ENCODE measurements around the gene CAST. TPM values are rescaled to one million over a fixed set of nuclear protein-coding genes. Genes with fewer than 3 reads are reported as not detected.

The CAST gene
- total and polyA plus RNA-seq, 2 donors (not counting 3 experiments of a cell fraction or from before 2014, with no cell fraction given), result 33.7 to 194 TPM

GRCh38 chr5:96716007-96716406 is 53.8 kb downstream of the CAST start:
- DNase-seq (ENCODE audit: low read depth, low spot score) (no peak), FAIRE-seq (no peak)
- CTCF ChIA-PET, result interaction anchor here (0.8 to 1.3 kb wide), 2 partner anchors 18 to 29 kb away, joined by 3 read pairs; no protein-coding TSS in a partner anchor
- Histone ChIP-seq H3K4me1 (ENCODE audit: control insufficient read depth, extremely low read depth, insufficient read depth, low read length) (no peaks in the 10 kb centered on the region), H3K79me2 (ENCODE audit: control insufficient read depth, insufficient read depth, low read length) (peaks cover 72% of the 10 kb centered on the region), H3K9me3 (replicated peaks; ENCODE audit: control insufficient read depth, insufficient read depth, low read length) (no peaks in the 10 kb centered on the region), H2AFZ (ENCODE audit: low read depth, low read length) (no peak overlapping the region), H3K9ac (replicated peaks; ENCODE audit: extremely low read depth, insufficient read depth, low read length) (no peak overlapping the region), H3K9me1 (replicated peaks; ENCODE audit: control insufficient read depth, extremely low read depth, insufficient read depth, low read length) (no peaks in the 10 kb centered on the region), H3K36me3 (ENCODE audit: control insufficient read depth in 2 of 2, extremely low read depth in 1 of 2, insufficient read depth in 2 of 2, low read length in 2 of 2) (no peaks in the 10 kb centered on the region), H3K4me2 (ENCODE audit: insufficient read depth, low read length) (no peak overlapping the region), H4K20me1 (replicated peaks; ENCODE audit: control insufficient read depth, extremely low read depth, insufficient read depth, low read length) (peaks cover 2% of the 10 kb centered on the region), H3K4me3 (replicated peaks in 1 of 3; ENCODE audit: insufficient read depth in 1 of 3, low read depth in 1 of 3, low read length in 3 of 3) (no peak overlapping the region), H3K27ac (ENCODE audit: insufficient read depth, low read depth, low read length) (no peak overlapping the region), H3K27me3 (ENCODE audit: control insufficient read depth in 2 of 2, insufficient read depth in 2 of 2, low read length in 2 of 2) (no peaks in the 10 kb centered on the region)
- TF ChIP-seq JUN (IDR thresholded peaks at IDR 0.05; ENCODE audit: borderline replicate concordance, insufficient read depth, insufficient read length, low read depth), result no peak
- no peak for TF ChIP-seq FOS (IDR thresholded peaks at IDR 0.05; ENCODE audit: borderline replicate concordance, insufficient read depth, low read length)
- no peak for TF ChIP-seq MYC (IDR thresholded peaks at IDR 0.05; ENCODE audit: low read depth, low read length)
- no peak for TF ChIP-seq POLR2AphosphoS5 (IDR thresholded peaks at IDR 0.05; ENCODE audit: insufficient read depth, low read depth, low read length)
- TF ChIP-seq POLR2A (IDR thresholded peaks at IDR 0.05; ENCODE audit: low read depth, low read length), result no peak
- TF ChIP-seq MAX (IDR thresholded peaks at IDR 0.05; ENCODE audit: insufficient read depth, insufficient read length), result no peak
- TF ChIP-seq EZH2 (IDR thresholded peaks at IDR 0.05; ENCODE audit: borderline replicate concordance, low read depth, low read length, severe bottlenecking), result no peak
- TF ChIP-seq CTCF (IDR thresholded peaks at IDR 0.05; ENCODE audit: extremely low read depth in 1 of 2, insufficient read depth in 1 of 2, low read depth in 1 of 2, low read length in 2 of 2), result no peak
- no peak for TF ChIP-seq GATA2 (IDR thresholded peaks at IDR 0.05; ENCODE audit: insufficient read depth, insufficient read length, low read depth, low read length)
- intact Hi-C loops (cut with micrococcal nuclease) (no loop called here), dilution Hi-C loops (cut with MboI; ENCODE audit: extremely low pct_ligation_motif_present, low sequenced_read_pairs) (no loop called here)
- POLR2A ChIA-PET, result no interaction called here
- BruUV-seq (replicated peaks), result no TSS peak

All from endothelial cell of umbilical vein (primary cell).